Measurements from ENCODE around the gene SUN1.
A peak's percentile ranks its signal among the peaks of the same experiment; 100 is the strongest.
"Not testable (repeated sequence)": the region's sequence is repeated elsewhere in the genome, so short reads cannot be mapped to it uniquely, and the experiment has no call there.

The SUN1 gene

GRCh38 chr7:796434-797169, 35.7 kb upstream of the SUN1 start:
- not testable (repeated sequence) for H3K4me3 Mint-ChIP-seq; DNase-seq (ENCODE audit: low spot score); H3K9me3 Mint-ChIP-seq; H3K4me1 Mint-ChIP-seq (ENCODE audit: low read depth); H3K36me3 Mint-ChIP-seq (ENCODE audit: low read depth); H3K27me3 Mint-ChIP-seq (ENCODE audit: low read depth); H3K27ac Mint-ChIP-seq

GRCh38 chr7:798921-799470, 33.3 kb upstream of the SUN1 start:
- Mint-ChIP-seq H3K27ac (no peak overlapping the region), H3K4me3 (no peak overlapping the region), H3K36me3 (ENCODE audit: low read depth) (no peaks in the 10 kb centered on the region), H3K9me3 (no peaks in the 10 kb centered on the region), H3K27me3 (ENCODE audit: low read depth) (no peaks in the 10 kb centered on the region), H3K4me1 (ENCODE audit: low read depth) (no peaks in the 10 kb centered on the region)
- DNase-seq (ENCODE audit: low spot score), result no peak

GRCh38 chr7:800692-801091, 31.6 kb upstream of the SUN1 start:
- no peaks in the 10 kb centered on the region for H3K9me3 Mint-ChIP-seq
- H3K4me1 Mint-ChIP-seq (ENCODE audit: low read depth), result no peaks in the 10 kb centered on the region
- no peak overlapping the region for H3K4me3 Mint-ChIP-seq

GRCh38 chr7:801351-801750, 30.9 kb upstream of the SUN1 start:
- not testable (repeated sequence) for H3K27me3 Mint-ChIP-seq (ENCODE audit: low read depth); DNase-seq (ENCODE audit: low spot score); H3K9me3 Mint-ChIP-seq; H3K4me1 Mint-ChIP-seq (ENCODE audit: low read depth); H3K36me3 Mint-ChIP-seq (ENCODE audit: low read depth); H3K27ac Mint-ChIP-seq; H3K4me3 Mint-ChIP-seq

More at GRCh38 chr7:800692-801091, 31.6 kb upstream of the SUN1 start:
- Mint-ChIP-seq H3K27ac (no peak overlapping the region), H3K36me3 (ENCODE audit: low read depth) (no peaks in the 10 kb centered on the region), H3K27me3 (ENCODE audit: low read depth) (no peaks in the 10 kb centered on the region)
- DNase-seq (ENCODE audit: low spot score), result no peak

GRCh38 chr7:801940-802381, 30.3 kb upstream of the SUN1 start:
- Mint-ChIP-seq H3K4me3 (no peak overlapping the region), H3K27ac (no peak overlapping the region), H3K27me3 (ENCODE audit: low read depth) (no peaks in the 10 kb centered on the region), H3K36me3 (ENCODE audit: low read depth) (no peaks in the 10 kb centered on the region), H3K4me1 (ENCODE audit: low read depth) (no peaks in the 10 kb centered on the region), H3K9me3 (no peaks in the 10 kb centered on the region)
- no peak for DNase-seq (ENCODE audit: low spot score)

- Mint-ChIP-seq H3K36me3 (ENCODE audit: low read depth) (no peaks in the 10 kb centered on the region), H3K4me1 (ENCODE audit: low read depth) (no peaks in the 10 kb centered on the region), H3K27me3 (ENCODE audit: low read depth) (no peaks in the 10 kb centered on the region), H3K27ac (no peak overlapping the region), H3K9me3 (no peaks in the 10 kb centered on the region), H3K4me3 (no peak overlapping the region)
- no peak for DNase-seq (ENCODE audit: low spot score)
These were observed 29.6 kb upstream of the SUN1 start for GRCh38 chr7:802500-803242.

- Mint-ChIP-seq H3K4me1 (ENCODE audit: low read depth) (no peaks in the 10 kb centered on the region), H3K36me3 (ENCODE audit: low read depth) (no peaks in the 10 kb centered on the region), H3K27ac (no peak overlapping the region), H3K27me3 (ENCODE audit: low read depth) (no peaks in the 10 kb centered on the region), H3K4me3 (no peak overlapping the region), H3K9me3 (no peaks in the 10 kb centered on the region)
- no peak for DNase-seq (ENCODE audit: low spot score)
These were observed 29.0 kb upstream of the SUN1 start for GRCh38 chr7:803243-803635.

GRCh38 chr7:803796-804195, 28.5 kb upstream of the SUN1 start:
- DNase-seq (ENCODE audit: low spot score); H3K9me3 Mint-ChIP-seq; H3K4me1 Mint-ChIP-seq (ENCODE audit: low read depth); H3K27me3 Mint-ChIP-seq (ENCODE audit: low read depth); H3K27ac Mint-ChIP-seq; H3K36me3 Mint-ChIP-seq (ENCODE audit: low read depth); H3K4me3 Mint-ChIP-seq: not testable (repeated sequence)

GRCh38 chr7:805261-805660, 27.0 kb upstream of the SUN1 start:
- Mint-ChIP-seq H3K9me3 (no peaks in the 10 kb centered on the region), H3K27me3 (ENCODE audit: low read depth) (peaks cover 2% of the 10 kb centered on the region)

GRCh38 chr7:815284-816216, 16.7 kb upstream of the SUN1 start:
- Mint-ChIP-seq H3K9me3 (no peaks in the 10 kb centered on the region), H3K4me1 (ENCODE audit: low read depth) (peaks cover 40% of the 10 kb centered on the region), H3K27ac (peak overlapping the region; percentile 73), H3K27me3 (ENCODE audit: low read depth) (peaks cover 28% of the 10 kb centered on the region), H3K4me3 (peak overlapping the region; percentile 77), H3K36me3 (ENCODE audit: low read depth) (peaks cover 13% of the 10 kb centered on the region)
- no peak for DNase-seq (ENCODE audit: low spot score)

More at GRCh38 chr7:805261-805660, 27.0 kb upstream of the SUN1 start:
- DNase-seq (ENCODE audit: low spot score), result no peak
- no peak overlapping the region for H3K4me3 Mint-ChIP-seq
- no peaks in the 10 kb centered on the region for H3K4me1 Mint-ChIP-seq (ENCODE audit: low read depth)
- no peaks in the 10 kb centered on the region for H3K36me3 Mint-ChIP-seq (ENCODE audit: low read depth)
- H3K27ac Mint-ChIP-seq, result no peak overlapping the region

- H3K27me3 Mint-ChIP-seq (ENCODE audit: low read depth), result peaks cover 26% of the 10 kb centered on the region
These were observed 16.0 kb upstream of the SUN1 start for GRCh38 chr7:816300-816750.

GRCh38 chr7:816751-817671, 15.3 kb upstream of the SUN1 start:
- Mint-ChIP-seq H3K27me3 (ENCODE audit: low read depth) (peaks cover 20% of the 10 kb centered on the region), H3K4me1 (ENCODE audit: low read depth) (peaks cover 46% of the 10 kb centered on the region), H3K27ac (peak overlapping the region; percentile 85), H3K36me3 (ENCODE audit: low read depth) (peaks cover 15% of the 10 kb centered on the region), H3K4me3 (peak overlapping the region; percentile 94), H3K9me3 (no peaks in the 10 kb centered on the region)
- peak; percentile 64 for DNase-seq (ENCODE audit: low spot score)

More at GRCh38 chr7:816300-816750, 16.0 kb upstream of the SUN1 start:
- peaks cover 45% of the 10 kb centered on the region for H3K4me1 Mint-ChIP-seq (ENCODE audit: low read depth)
- peak; percentile 97 for DNase-seq (ENCODE audit: low spot score)
- peak overlapping the region; percentile 31 for H3K27ac Mint-ChIP-seq
- H3K9me3 Mint-ChIP-seq, result no peaks in the 10 kb centered on the region
- peak overlapping the region; percentile 71 for H3K4me3 Mint-ChIP-seq
- peaks cover 15% of the 10 kb centered on the region for H3K36me3 Mint-ChIP-seq (ENCODE audit: low read depth)

All from T-helper 2 cell treated with Interferon-gamma antibody and Interleukin-4, amounts not matched to agents 5 μg/mL and 100 μg/mL, for 36 hours (primary cell).